Kidney (tissue), 14 donors: Measurements from ENCODE around the gene NLRC5. TPM values are rescaled to one million over a fixed set of nuclear protein-coding genes. Genes with fewer than 3 reads are reported as not detected.

Experiments
- DNase-seq, 5 donors: peaks; one replicate each; pipeline ENCODE4 v3.0.0-alpha.2; 2013 to 2020
- FAIRE-seq: peaks from 2 replicates; lab custom pipeline; 2012; peaks lifted over from hg19 to GRCh38; lab: Jason Lieb, UNC
- H3K27ac ChIP-seq, 2 donors: one replicate each; pipeline ENCODE4 v1.7.0; 2013; ENCODE audit warnings: low read depth in 2 of 2, low read length in 2 of 2, inconsistent platforms in 1 of 2
- H3K27me3 ChIP-seq: one replicate; pipeline ENCODE4 v1.7.1; 2013; ENCODE audit warnings: low read length, inconsistent platforms; ENCODE audit not compliant: control insufficient read depth, insufficient read depth
- H3K36me3 ChIP-seq, 3 donors: one replicate each; pipeline versions ENCODE4 v1.7.0 to v1.7.1; 2013; ENCODE audit warnings: low read length in 3 of 3, control low read depth in 1 of 3, inconsistent platforms in 1 of 3; ENCODE audit not compliant: insufficient read depth in 3 of 3, control insufficient read depth in 2 of 3
- H3K4me1 ChIP-seq, 3 donors: one replicate each; pipeline versions ENCODE4 v1.7.0 to v1.7.1; 2013; ENCODE audit warnings: low read length in 3 of 3, inconsistent platforms in 1 of 3, low read depth in 1 of 3; ENCODE audit not compliant: control insufficient read depth in 2 of 3, insufficient read depth in 2 of 3
- H3K4me3 ChIP-seq, 3 donors: one replicate each; pipeline versions ENCODE4 v1.7.0 to v1.8.1; 2013; ENCODE audit warnings: low read length in 3 of 3, control low read depth in 1 of 3, inconsistent platforms in 1 of 3
- H3K9ac ChIP-seq, 3 donors: one replicate each; pipeline versions ENCODE4 v1.7.0 to v1.7.1; 2013; ENCODE audit warnings: low read length in 3 of 3, control low read depth in 1 of 3, inconsistent platforms in 1 of 3
- H3K9me3 ChIP-seq, 3 donors: one replicate each; pipeline versions ENCODE4 v1.7.0 to v1.7.1; 2013; ENCODE audit warnings: low read length in 3 of 3, control low read depth in 1 of 3, inconsistent platforms in 1 of 3; ENCODE audit not compliant: control insufficient read depth in 2 of 3, insufficient read depth in 1 of 3
- intact Hi-C: fragments of 100-400 bp; cut with DNase I; formaldehyde crosslinking; loops from one replicate; pipeline ENCODE4 v1.11.1; 2022
- polyA plus RNA-seq: library from polyadenylated mRNA; stranded (reverse); fragments of 350-450 nt; fragmentation: Illumina TruSeq; extraction: RNeasy Lipid Tissue Mini Kit (QIAGEN cat#74804); gene quantifications from one replicate; pipeline ENCODE4 v1.2.3, GENCODE V29; 2014; ENCODE audit warnings: low read depth, low replicate concordance; ENCODE audit not compliant: insufficient read depth
- total RNA-seq: library from RNA; stranded (reverse); fragmentation: NEBNext Ultra II Directional; extraction: Animal tissue kit (Norgen Biotek cat#: 25700); gene quantifications from one replicate; pipeline ENCODE4 v1.2.1, GENCODE V29; 2021
- TF ChIP-seq, protein P1 (sequence below): IDR thresholded peaks from 3 replicates; pipeline ENCODE4 v1.5.1; 2012; ENCODE audit warnings: mild to moderate bottlenecking, moderate library complexity, borderline replicate concordance; ENCODE audit not compliant: insufficient read depth; ENCODE audit errors: extremely low read depth
- donor health status: control.
- donor health status: control.
- donor health status: control.
- donor health status: control.
- donor health status: control.
- donor health status: DM: yes; HTN: yes; CAD: no.
- donor health status: Normal renal cell carcinoma (clear cell type).

Gene NLRC5
- total and polyA plus RNA-seq, 2 donors from 2014 or later: 7.1 to 55.6 TPM

DNA sequence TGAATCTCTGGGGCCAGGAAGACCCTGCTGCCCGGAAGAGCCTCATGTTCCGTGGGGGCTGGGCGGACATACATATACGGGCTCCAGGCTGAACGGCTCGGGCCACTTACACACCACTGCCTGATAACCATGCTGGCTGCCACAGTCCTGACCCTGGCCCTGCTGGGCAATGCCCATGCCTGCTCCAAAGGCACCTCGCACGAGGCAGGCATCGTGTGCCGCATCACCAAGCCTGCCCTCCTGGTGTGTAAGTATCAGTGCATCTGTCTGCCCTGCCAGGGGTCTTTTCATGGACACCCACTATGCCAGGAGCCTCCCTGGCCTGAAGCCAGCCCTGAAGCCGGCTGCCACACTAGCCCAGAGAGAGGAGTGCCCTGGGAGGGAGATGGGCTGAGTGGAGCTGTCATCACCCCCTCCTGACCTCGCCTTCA lies 27.5 kb upstream of the NLRC5 start, which contains the start of gene CETP:
Gene CETP (plus strand): TSS at position 100 of the 431 bp plus-strand sequence. CDS start 30 bp downstream, at position 130.
- TF ChIP-seq, protein P1, sequence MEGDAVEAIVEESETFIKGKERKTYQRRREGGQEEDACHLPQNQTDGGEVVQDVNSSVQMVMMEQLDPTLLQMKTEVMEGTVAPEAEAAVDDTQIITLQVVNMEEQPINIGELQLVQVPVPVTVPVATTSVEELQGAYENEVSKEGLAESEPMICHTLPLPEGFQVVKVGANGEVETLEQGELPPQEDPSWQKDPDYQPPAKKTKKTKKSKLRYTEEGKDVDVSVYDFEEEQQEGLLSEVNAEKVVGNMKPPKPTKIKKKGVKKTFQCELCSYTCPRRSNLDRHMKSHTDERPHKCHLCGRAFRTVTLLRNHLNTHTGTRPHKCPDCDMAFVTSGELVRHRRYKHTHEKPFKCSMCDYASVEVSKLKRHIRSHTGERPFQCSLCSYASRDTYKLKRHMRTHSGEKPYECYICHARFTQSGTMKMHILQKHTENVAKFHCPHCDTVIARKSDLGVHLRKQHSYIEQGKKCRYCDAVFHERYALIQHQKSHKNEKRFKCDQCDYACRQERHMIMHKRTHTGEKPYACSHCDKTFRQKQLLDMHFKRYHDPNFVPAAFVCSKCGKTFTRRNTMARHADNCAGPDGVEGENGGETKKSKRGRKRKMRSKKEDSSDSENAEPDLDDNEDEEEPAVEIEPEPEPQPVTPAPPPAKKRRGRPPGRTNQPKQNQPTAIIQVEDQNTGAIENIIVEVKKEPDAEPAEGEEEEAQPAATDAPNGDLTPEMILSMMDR: no peak
- DNase-seq (peak in 2 of 5 donors; percentile 16 to 63), FAIRE-seq (no peak)
- Histone ChIP-seq H3K27ac (peak within 1 kb of the TSS; percentile 13 to 57), H3K9me3 (no peaks in the 10 kb centered on the region), H3K27me3 (no peaks in the 10 kb centered on the region), H3K9ac (peak within 1 kb of the TSS in 1 of 3 donors; percentile 22), H3K4me1 (peaks cover 0 to 14% (median 7%) of the 10 kb centered on the region in 3 donors), H3K36me3 (no peaks in the 10 kb centered on the region), H3K4me3 (no peak within 1 kb of the TSS)
- intact Hi-C loops: no loop called here

DNA sequence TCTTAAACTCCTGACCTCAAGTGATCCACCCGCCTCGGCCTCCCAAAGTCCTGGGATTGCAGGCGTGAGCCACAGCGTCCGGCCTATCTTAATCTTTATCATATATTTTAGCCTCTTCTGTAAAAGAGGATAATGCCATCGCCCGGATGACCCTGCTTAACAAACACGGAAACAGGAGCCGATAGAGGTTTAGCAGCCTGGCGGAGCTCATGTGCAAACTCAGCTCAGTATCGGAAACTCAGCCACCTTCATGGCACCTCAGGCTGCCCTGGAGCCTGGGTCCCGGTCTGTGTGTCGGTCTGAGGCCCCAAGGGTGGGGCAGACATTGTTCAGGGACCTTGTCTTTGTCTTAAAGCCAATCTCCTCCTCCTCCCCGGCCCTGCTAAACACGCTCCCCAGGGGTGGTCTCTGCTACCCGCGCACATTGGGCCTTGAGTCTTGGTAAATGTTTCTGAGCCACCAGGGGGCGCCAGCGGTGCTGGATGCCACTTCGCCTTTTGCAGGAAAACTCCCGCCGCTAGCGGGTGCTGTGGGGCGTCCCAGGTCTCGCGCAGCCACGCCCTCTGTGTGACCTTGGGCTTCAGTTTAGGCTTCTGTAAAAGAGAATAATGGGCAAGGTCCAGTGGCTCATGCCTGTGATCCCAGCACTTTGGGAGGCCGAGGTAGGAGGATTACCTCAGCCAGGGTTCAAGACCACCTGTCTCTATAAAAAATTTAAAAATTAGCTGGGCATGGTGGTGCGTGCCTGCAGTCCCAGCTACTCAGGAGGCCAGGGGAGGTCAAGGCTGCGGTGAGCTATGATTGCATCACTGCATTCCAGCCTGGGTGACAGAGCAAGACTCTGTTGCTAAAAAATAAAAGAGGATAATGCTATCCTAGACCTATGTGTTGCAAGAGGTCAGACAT lies 24.9 kb upstream of the NLRC5 start:
- Histone ChIP-seq H3K9ac (no peak overlapping the region), H3K4me1 (peaks cover 0 to 14% (median 7%) of the 10 kb centered on the region in 3 donors), H3K27ac (no peak overlapping the region), H3K27me3 (no peaks in the 10 kb centered on the region), H3K36me3 (no peaks in the 10 kb centered on the region), H3K4me3 (no peak overlapping the region), H3K9me3 (no peaks in the 10 kb centered on the region)
- FAIRE-seq (no peak), DNase-seq (peak; percentile 84 to 92 (median 86))
- intact Hi-C loops: no loop called here
- TF ChIP-seq, protein P1: peak; percentile 84

- Histone ChIP-seq H3K27me3 (no peaks in the 10 kb centered on the region), H3K9ac (no peak overlapping the region), H3K27ac (peak overlapping the region in 1 of 2 donors; percentile 23), H3K9me3 (no peaks in the 10 kb centered on the region), H3K4me1 (peaks cover 0 to 14% (median 7%) of the 10 kb centered on the region in 3 donors), H3K4me3 (no peak overlapping the region), H3K36me3 (no peaks in the 10 kb centered on the region)
- TF ChIP-seq, protein P1: no peak
- FAIRE-seq (no peak), DNase-seq (peak in 1 of 5 donors; percentile 77)
- intact Hi-C loops: no loop called here
Measured at GRCh38 chr16:56965149-56966092, 23.9 kb upstream of the NLRC5 start.
